GM23338 (cell line): ENCODE data around the gene CACNA1C. TPM values are rescaled to one million over a fixed set of nuclear protein-coding genes. Genes with fewer than 3 reads are reported as not detected.

Experiments used
- ATAC-seq: fragments of 200-7000 bp; cut with Tn5 transposase; 3 replicates; pipeline ENCODE4 v1.9.1; 2020
- DNase-seq: peaks from one replicate; pipeline ENCODE4 v3.0.0-alpha.2; 2015; ENCODE audit warnings: low spot score
- H2AFZ ChIP-seq: fragments of 200-600 bp; sonication (generic); 2 replicates; pipeline ENCODE4 v1.8.0; 2016; ENCODE audit warnings: antibody characterized with exemption, mild to moderate bottlenecking, moderate library complexity
- H3F3A ChIP-seq: fragments of 200-600 bp; sonication (generic); replicated peaks from 2 replicates; pipeline ENCODE4 v1.8.0; 2017; ENCODE audit warnings: antibody characterized with exemption, mixed run types, low read depth
- H3K27ac ChIP-seq: fragments of 200-600 bp; sonication (generic); 2 replicates; pipeline ENCODE4 v1.6.1; 2016; ENCODE audit warnings: low read depth
- H3K27me3 ChIP-seq: fragments of 200-600 bp; sonication (generic); 2 replicates; pipeline ENCODE4 v1.8.0; 2016; ENCODE audit warnings: mild to moderate bottlenecking, mixed run types, moderate library complexity; ENCODE audit not compliant: insufficient read depth
- H3K36me3 ChIP-seq: fragments of 200-600 bp; sonication (generic); 2 replicates; pipeline ENCODE4 v1.8.0; 2016; ENCODE audit warnings: mild to moderate bottlenecking; ENCODE audit not compliant: insufficient read depth
- H3K4me1 ChIP-seq: fragments of 200-600 bp; sonication (generic); 2 replicates; pipeline ENCODE4 v1.8.0; 2016; ENCODE audit warnings: mild to moderate bottlenecking, moderate library complexity; ENCODE audit not compliant: insufficient read depth
- H3K4me2 ChIP-seq: fragments of 200-600 bp; sonication (generic); 2 replicates; pipeline ENCODE4 v1.7.1; 2017; ENCODE audit warnings: mixed run types
- H3K4me3 ChIP-seq: fragments of 200-600 bp; sonication (generic); 2 replicates; pipeline ENCODE4 v1.6.1; 2016; ENCODE audit warnings: mixed run types
- H3K79me2 ChIP-seq: fragments of 200-600 bp; sonication (generic); replicated peaks from 2 replicates; pipeline ENCODE4 v1.8.0; 2017; ENCODE audit warnings: mild to moderate bottlenecking; ENCODE audit not compliant: insufficient read depth
- H3K9me2 ChIP-seq: fragments of 200-600 bp; sonication (generic); 2 replicates; pipeline ENCODE4 v1.8.0; 2017; ENCODE audit not compliant: insufficient read depth
- H4K20me1 ChIP-seq: fragments of 200-600 bp; sonication (generic); replicated peaks from 2 replicates; pipeline ENCODE4 v1.8.0; 2017; ENCODE audit warnings: mild to moderate bottlenecking; ENCODE audit not compliant: insufficient read depth
- H3K27ac Mint-ChIP-seq: 2 replicates; pipeline ENCODE4 v1.8.0; 2020; ENCODE audit warnings: inconsistent platforms, mild to moderate bottlenecking, moderate library complexity, mixed read lengths
- H3K27me3 Mint-ChIP-seq: 3 replicates; pipeline ENCODE4 v1.8.0; 2022; ENCODE audit warnings: low read depth, mild to moderate bottlenecking, moderate library complexity, mixed read lengths, inconsistent platforms; ENCODE audit not compliant: insufficient read depth, poor library complexity
- H3K36me3 Mint-ChIP-seq: 3 replicates; pipeline ENCODE4 v1.8.0; 2021; ENCODE audit warnings: low read depth, mild to moderate bottlenecking, inconsistent platforms, moderate library complexity, mixed read lengths
- H3K4me1 Mint-ChIP-seq: 3 replicates; pipeline ENCODE4 v1.8.0; 2020; ENCODE audit warnings: mild to moderate bottlenecking, inconsistent platforms, mixed read lengths
- H3K4me3 Mint-ChIP-seq: 3 replicates; pipeline ENCODE4 v1.8.0; 2021; ENCODE audit warnings: moderate library complexity, mild to moderate bottlenecking, inconsistent platforms, mixed read lengths
- H3K9me3 Mint-ChIP-seq: 3 replicates; pipeline ENCODE4 v1.8.0; 2020; ENCODE audit warnings: moderate library complexity, mild to moderate bottlenecking, inconsistent platforms, mixed read lengths
- CREB1 ChIP-seq: fragments of 250-450 bp; sonication (Bioruptor Pico); IDR thresholded peaks from 2 replicates; pipeline ENCODE4 v1.5.0; 2020; ENCODE audit warnings: low read depth, mild to moderate bottlenecking, moderate library complexity
- CTCF ChIP-seq, 2 experiments: fragments of 200-600 bp in 1 of 2; sonication (generic) in 1 of 2; conservative IDR thresholded peaks; 2 replicates each; pipeline versions ENCODE4 v1.5.1 to v1.6.1; 2016 to 2017; ENCODE audit warnings: antibody characterized with exemption in 2 of 2, low read depth in 2 of 2, mild to moderate bottlenecking in 2 of 2, moderate library complexity in 1 of 2
- ETS1 ChIP-seq: IDR thresholded peaks from 2 replicates; pipeline ENCODE4 v1.6.1; 2016; ENCODE audit warnings: antibody characterized with exemption
- EZH2 ChIP-seq: fragments of 200-600 bp; sonication (generic); IDR thresholded peaks from one replicate; pipeline ENCODE4 v1.8.0; 2017; ENCODE audit warnings: antibody characterized with exemption, mild to moderate bottlenecking, low read depth; ENCODE audit not compliant: unreplicated experiment
- EZH2phosphoT487 ChIP-seq: fragments of 200-600 bp; sonication (generic); IDR thresholded peaks from one replicate; pipeline ENCODE4 v1.8.1; 2018; ENCODE audit warnings: antibody characterized with exemption; ENCODE audit not compliant: unreplicated experiment
- NANOG ChIP-seq: IDR thresholded peaks from 2 replicates; pipeline ENCODE4 v1.6.1; 2016; ENCODE audit warnings: antibody characterized with exemption, borderline replicate concordance
- POLR2AphosphoS5 ChIP-seq: IDR thresholded peaks from 2 replicates; pipeline ENCODE4 v1.6.1; 2016; ENCODE audit warnings: antibody characterized with exemption, low read depth
- REST ChIP-seq: IDR thresholded peaks from one replicate; pipeline ENCODE4 v1.6.1; 2018; ENCODE audit warnings: antibody characterized with exemption; ENCODE audit not compliant: unreplicated experiment
- STAT1 ChIP-seq: IDR thresholded peaks from one replicate; pipeline ENCODE4 v1.6.1; 2016; ENCODE audit warnings: antibody characterized with exemption; ENCODE audit not compliant: unreplicated experiment
- ZNF114 ChIP-seq: fragments of 250-450 bp; sonication (Bioruptor Pico); IDR thresholded peaks from 2 replicates; pipeline ENCODE4 v1.5.0; 2020; ENCODE audit warnings: mild to moderate bottlenecking, moderate library complexity
- polyA plus RNA-seq: library from polyadenylated mRNA; unstranded; fragments of >200 nt; fragmentation: Nextera tagmentation; extraction: Ambion mirVana; gene quantifications from 2 replicates; pipeline ENCODE4 v1.2.1, GENCODE V29; 2016
- total RNA-seq: library from RNA; depleted of rRNA; stranded (reverse); fragments of >200 nt; shearing (Covaris generic); gene quantifications from 2 replicates; pipeline ENCODE4 v1.2.3, GENCODE V29; 2014

The CACNA1C gene
- total and polyA plus RNA-seq, 2 experiments from 2014 or later: 0.78 to 2.1 TPM

- TF ChIP-seq CTCF (conservative IDR thresholded peaks at IDR 0.05; ENCODE audit: low read depth in 2 of 2): no peak
- TF ChIP-seq NANOG: no peak
- no peak for TF ChIP-seq STAT1
- TF ChIP-seq CREB1 (CRISPR knock-in tag): no peak
- no peak for TF ChIP-seq ETS1
Observed at GRCh38 chr12:2510045-2510444, 457.3 kb downstream of the CACNA1C start (continued).

- ATAC-seq (no peak), DNase-seq (no peak)
- no peak for TF ChIP-seq EZH2
- no peak for TF ChIP-seq CTCF (conservative IDR thresholded peaks at IDR 0.05; ENCODE audit: low read depth in 2 of 2)
- no peak for TF ChIP-seq ZNF114 (CRISPR knock-in tag)
- Mint-ChIP-seq H3K36me3 (no peaks in the 10 kb centered on the region), H3K27ac (no peak overlapping the region), H3K4me1 (peaks cover 9% of the 10 kb centered on the region), H3K9me3 (no peaks in the 10 kb centered on the region), H3K4me3 (no peak overlapping the region), H3K27me3 (peaks cover 2% of the 10 kb centered on the region)
- H3K9me2 ChIP-seq: no peaks in the 10 kb centered on the region
- H3K27me3 ChIP-seq: no peaks in the 10 kb centered on the region
- H3K27ac ChIP-seq: no peak overlapping the region
- H3K36me3 ChIP-seq: no peaks in the 10 kb centered on the region
- H3K4me3 ChIP-seq: no peak overlapping the region
- no peaks in the 10 kb centered on the region for H4K20me1 ChIP-seq
- no peaks in the 10 kb centered on the region for H3K4me1 ChIP-seq
- no peak overlapping the region for H3K4me2 ChIP-seq
- no peaks in the 10 kb centered on the region for H3K79me2 ChIP-seq
- H3F3A ChIP-seq: no peaks in the 10 kb centered on the region
- no peak overlapping the region for H2AFZ ChIP-seq
Observed at GRCh38 chr12:2513141-2514037, 460.6 kb downstream of the CACNA1C start.

GRCh38 chr12:2514038-2514340 lies 461.2 kb downstream of the CACNA1C start:
- Histone ChIP-seq H3K79me2 (no peaks in the 10 kb centered on the region), H3K4me1 (no peaks in the 10 kb centered on the region), H3K4me2 (no peak overlapping the region), H3K9me2 (no peaks in the 10 kb centered on the region), H4K20me1 (no peaks in the 10 kb centered on the region), H2AFZ (no peak overlapping the region), H3F3A (no peaks in the 10 kb centered on the region), H3K36me3 (no peaks in the 10 kb centered on the region), H3K27ac (no peak overlapping the region), H3K27me3 (no peaks in the 10 kb centered on the region), H3K4me3 (no peak overlapping the region)
- ATAC-seq (no peak), DNase-seq (no peak)
- Mint-ChIP-seq H3K36me3 (no peaks in the 10 kb centered on the region), H3K9me3 (no peaks in the 10 kb centered on the region), H3K4me3 (no peak overlapping the region), H3K27ac (no peak overlapping the region), H3K4me1 (peaks cover 9% of the 10 kb centered on the region), H3K27me3 (peaks cover 2% of the 10 kb centered on the region)
- TF ChIP-seq ETS1 (no peak), STAT1 (no peak), REST (no peak), NANOG (no peak), EZH2phosphoT487 (no peak), ZNF114 (CRISPR knock-in tag) (no peak), POLR2AphosphoS5 (no peak), CREB1 (CRISPR knock-in tag) (no peak)
